ENCODE measurements around the gene GTPBP10.

Gene GTPBP10

GRCh38 chr7:90409667-90410066 lies 63.2 kb downstream of the GTPBP10 start:
- no peak overlapping the region for H3K4me3 ChIP-seq (ENCODE audit: low read depth, low read length)
- DNase-seq (ENCODE audit: low read depth), result no peak
- TF ChIP-seq, protein P1, sequence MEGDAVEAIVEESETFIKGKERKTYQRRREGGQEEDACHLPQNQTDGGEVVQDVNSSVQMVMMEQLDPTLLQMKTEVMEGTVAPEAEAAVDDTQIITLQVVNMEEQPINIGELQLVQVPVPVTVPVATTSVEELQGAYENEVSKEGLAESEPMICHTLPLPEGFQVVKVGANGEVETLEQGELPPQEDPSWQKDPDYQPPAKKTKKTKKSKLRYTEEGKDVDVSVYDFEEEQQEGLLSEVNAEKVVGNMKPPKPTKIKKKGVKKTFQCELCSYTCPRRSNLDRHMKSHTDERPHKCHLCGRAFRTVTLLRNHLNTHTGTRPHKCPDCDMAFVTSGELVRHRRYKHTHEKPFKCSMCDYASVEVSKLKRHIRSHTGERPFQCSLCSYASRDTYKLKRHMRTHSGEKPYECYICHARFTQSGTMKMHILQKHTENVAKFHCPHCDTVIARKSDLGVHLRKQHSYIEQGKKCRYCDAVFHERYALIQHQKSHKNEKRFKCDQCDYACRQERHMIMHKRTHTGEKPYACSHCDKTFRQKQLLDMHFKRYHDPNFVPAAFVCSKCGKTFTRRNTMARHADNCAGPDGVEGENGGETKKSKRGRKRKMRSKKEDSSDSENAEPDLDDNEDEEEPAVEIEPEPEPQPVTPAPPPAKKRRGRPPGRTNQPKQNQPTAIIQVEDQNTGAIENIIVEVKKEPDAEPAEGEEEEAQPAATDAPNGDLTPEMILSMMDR (conservative IDR thresholded peaks at IDR 0.05; ENCODE audit: low read depth, low read length), result no peak

- TF ChIP-seq, protein P1 (conservative IDR thresholded peaks at IDR 0.05; ENCODE audit: low read depth, low read length), result no peak
- DNase-seq (ENCODE audit: low read depth), result no peak
Observed at GRCh38 chr7:90411510-90411909, 65.0 kb downstream of the GTPBP10 start.

GRCh38 chr7:90412458-90413184 lies 66.1 kb downstream of the GTPBP10 start:
- no peak overlapping the region for H3K4me3 ChIP-seq (ENCODE audit: low read depth, low read length)
- TF ChIP-seq, protein P1 (conservative IDR thresholded peaks at IDR 0.05; ENCODE audit: low read depth, low read length), result peak; percentile 53
- peak; percentile 29 for DNase-seq (ENCODE audit: low read depth)

More at GRCh38 chr7:90411510-90411909, 65.0 kb downstream of the GTPBP10 start:
- H3K4me3 ChIP-seq (ENCODE audit: low read depth, low read length), result no peak overlapping the region

DNA sequence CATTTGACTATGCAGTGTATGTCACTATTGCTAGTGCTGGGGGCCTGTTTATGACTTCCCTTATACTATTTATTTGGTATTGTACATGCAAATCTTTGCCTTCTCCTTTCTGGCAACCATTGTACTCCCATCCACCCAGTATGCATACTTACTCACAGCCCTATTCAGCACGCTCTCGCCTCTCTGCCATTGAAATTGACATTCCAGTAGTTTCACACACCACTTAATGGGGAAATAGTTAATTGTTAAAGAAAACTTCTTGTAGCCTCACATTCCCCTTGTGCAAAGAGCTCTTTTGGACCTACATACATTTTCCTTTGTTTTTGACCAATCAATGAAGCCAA lies 66.6 kb downstream of the GTPBP10 start:
- TF ChIP-seq, protein P1 (conservative IDR thresholded peaks at IDR 0.05; ENCODE audit: low read depth, low read length), result no peak
- no peak for DNase-seq (ENCODE audit: low read depth)
- no peak overlapping the region for H3K4me3 ChIP-seq (ENCODE audit: low read depth, low read length)

- TF ChIP-seq, protein P1 (conservative IDR thresholded peaks at IDR 0.05; ENCODE audit: low read depth, low read length), result no peak
- no peak for DNase-seq (ENCODE audit: low read depth)
Observed at GRCh38 chr7:90421651-90422050, 75.1 kb downstream of the GTPBP10 start.

DNA sequence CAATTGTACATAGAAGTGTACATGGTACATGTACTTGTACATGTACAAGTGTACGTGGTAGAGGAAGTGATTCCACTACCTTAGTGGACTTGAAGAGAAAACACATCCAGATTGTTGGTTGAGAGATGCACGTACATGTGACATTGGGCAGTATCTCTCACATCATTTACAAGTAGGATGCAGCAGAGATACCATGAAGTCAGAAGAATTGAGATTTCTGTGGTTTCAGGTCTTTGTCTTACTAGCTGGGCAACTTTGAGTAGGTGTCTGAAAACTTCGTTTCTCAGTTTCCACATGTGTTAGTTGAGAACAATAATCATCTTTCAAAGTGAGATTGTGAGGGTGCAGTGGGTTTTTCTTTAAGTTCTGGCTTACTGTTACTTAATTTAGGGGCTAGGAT lies 78.2 kb downstream of the GTPBP10 start:
- no peak overlapping the region for H3K4me3 ChIP-seq (ENCODE audit: low read depth, low read length)
- no peak for DNase-seq (ENCODE audit: low read depth)
- TF ChIP-seq, protein P1 (conservative IDR thresholded peaks at IDR 0.05; ENCODE audit: low read depth, low read length), result no peak

More at GRCh38 chr7:90421651-90422050, 75.1 kb downstream of the GTPBP10 start:
- H3K4me3 ChIP-seq (ENCODE audit: low read depth, low read length), result no peak overlapping the region

- TF ChIP-seq, protein P1 (conservative IDR thresholded peaks at IDR 0.05; ENCODE audit: low read depth, low read length), result no peak
- DNase-seq (ENCODE audit: low read depth), result peak; percentile 22
- no peak overlapping the region for H3K4me3 ChIP-seq (ENCODE audit: low read depth, low read length)
Observed at GRCh38 chr7:90425376-90425775, 78.9 kb downstream of the GTPBP10 start.

Measured in choroid plexus epithelial cell (primary cell).